Measurements from ENCODE around the gene GPR146.

GPR146 gene

GRCh38 chr7:1005303-1005702 is 39.0 kb upstream of the GPR146 start:
- no peaks in the 10 kb centered on the region for H3K9me2 ChIP-seq (replicated peaks; ENCODE audit: insufficient read depth, low read length)
- no peaks in the 10 kb centered on the region for H3F3A ChIP-seq (ENCODE audit: insufficient read depth, low read length)
- no peaks in the 10 kb centered on the region for H3K36me3 ChIP-seq (replicated peaks; ENCODE audit: insufficient read depth, low read length)
- H4K20me1 ChIP-seq (ENCODE audit: insufficient read depth, low read length): no peaks in the 10 kb centered on the region
- H3K4me2 ChIP-seq (ENCODE audit: low read depth, low read length): no peak overlapping the region
- no peaks in the 10 kb centered on the region for H3K79me2 ChIP-seq (ENCODE audit: low read length)
- H3K4me3 ChIP-seq (ENCODE audit: low read length): no peak overlapping the region
- DNase-seq: no peak
- no peak for TF ChIP-seq EZH2 (optimal IDR thresholded peaks at IDR 0.05; ENCODE audit: low read depth, low read length)
- no peak for TF ChIP-seq CTCF (IDR thresholded peaks at IDR 0.05; ENCODE audit: low read length)
- no peak for TF ChIP-seq EZH2phosphoT487 (IDR thresholded peaks at IDR 0.05; ENCODE audit: low read length)
- no peaks in the 10 kb centered on the region for H3K27me3 ChIP-seq (replicated peaks; ENCODE audit: insufficient read depth, low read length)
- no peaks in the 10 kb centered on the region for H3K4me1 ChIP-seq (ENCODE audit: low read length)
- no peaks in the 10 kb centered on the region for H3K9me3 ChIP-seq (replicated peaks; ENCODE audit: insufficient read depth, low read length)
- no peak overlapping the region for H2AFZ ChIP-seq (ENCODE audit: low read length)
- no peak overlapping the region for H3K27ac ChIP-seq (ENCODE audit: low read length)
- no peak overlapping the region for H3K9ac ChIP-seq (ENCODE audit: low read length)

GRCh38 chr7:1007901-1008300 is 36.4 kb upstream of the GPR146 start:
- no peak overlapping the region for H3K4me3 ChIP-seq (ENCODE audit: low read length)
- no peaks in the 10 kb centered on the region for H3K4me1 ChIP-seq (ENCODE audit: low read length)
- H3K36me3 ChIP-seq (replicated peaks; ENCODE audit: insufficient read depth, low read length): no peaks in the 10 kb centered on the region
- H3K79me2 ChIP-seq (ENCODE audit: low read length): no peaks in the 10 kb centered on the region; the same call in 1 of the 2 replicates
- no peak overlapping the region for H2AFZ ChIP-seq (ENCODE audit: low read length)
- H3K9me2 ChIP-seq (replicated peaks; ENCODE audit: insufficient read depth, low read length): no peaks in the 10 kb centered on the region
- H3F3A ChIP-seq (ENCODE audit: insufficient read depth, low read length): no peaks in the 10 kb centered on the region
- H3K27me3 ChIP-seq (replicated peaks; ENCODE audit: insufficient read depth, low read length): no peaks in the 10 kb centered on the region
- no peak overlapping the region for H3K4me2 ChIP-seq (ENCODE audit: low read depth, low read length)
- DNase-seq: no peak
- no peak overlapping the region for H3K27ac ChIP-seq (ENCODE audit: low read length)
- no peak for TF ChIP-seq EZH2phosphoT487 (IDR thresholded peaks at IDR 0.05; ENCODE audit: low read length)
- TF ChIP-seq CTCF (IDR thresholded peaks at IDR 0.05; ENCODE audit: low read length): no peak
- no peak for TF ChIP-seq EZH2 (optimal IDR thresholded peaks at IDR 0.05; ENCODE audit: low read depth, low read length)
- H3K9me3 ChIP-seq (replicated peaks; ENCODE audit: insufficient read depth, low read length): no peaks in the 10 kb centered on the region
- no peaks in the 10 kb centered on the region for H4K20me1 ChIP-seq (ENCODE audit: insufficient read depth, low read length)
- no peak overlapping the region for H3K9ac ChIP-seq (ENCODE audit: low read length)

- Histone ChIP-seq H3K27ac (ENCODE audit: low read length) (no peak overlapping the region), H3K9me2 (replicated peaks; ENCODE audit: insufficient read depth, low read length) (no peaks in the 10 kb centered on the region), H3F3A (ENCODE audit: insufficient read depth, low read length) (no peaks in the 10 kb centered on the region), H3K4me2 (ENCODE audit: low read depth, low read length) (no peak overlapping the region), H3K36me3 (replicated peaks; ENCODE audit: insufficient read depth, low read length) (no peaks in the 10 kb centered on the region), H2AFZ (ENCODE audit: low read length) (no peak overlapping the region), H4K20me1 (ENCODE audit: insufficient read depth, low read length) (no peaks in the 10 kb centered on the region), H3K79me2 (ENCODE audit: low read length) (no peaks in the 10 kb centered on the region; the same call in 1 of the 2 replicates), H3K9ac (ENCODE audit: low read length) (no peak overlapping the region), H3K4me3 (ENCODE audit: low read length) (no peak overlapping the region), H3K4me1 (ENCODE audit: low read length) (no peaks in the 10 kb centered on the region), H3K9me3 (replicated peaks; ENCODE audit: insufficient read depth, low read length) (no peaks in the 10 kb centered on the region), H3K27me3 (replicated peaks; ENCODE audit: insufficient read depth, low read length) (no peaks in the 10 kb centered on the region)
- TF ChIP-seq EZH2 (optimal IDR thresholded peaks at IDR 0.05; ENCODE audit: low read depth, low read length) (no peak), EZH2phosphoT487 (IDR thresholded peaks at IDR 0.05; ENCODE audit: low read length) (no peak), CTCF (IDR thresholded peaks at IDR 0.05; ENCODE audit: low read length) (no peak)
- no peak for DNase-seq
Measured at GRCh38 chr7:1008733-1009363, 35.5 kb upstream of the GPR146 start.

Data from MM.1S (cell line).